ENCODE results near the gene INKA1. TPM values are rescaled to one million over a fixed set of nuclear protein-coding genes. Genes with fewer than 3 reads are reported as not detected.

INKA1 gene
- total RNA-seq, 1 experiment from 2014 or later: 1.4 TPM

DNA sequence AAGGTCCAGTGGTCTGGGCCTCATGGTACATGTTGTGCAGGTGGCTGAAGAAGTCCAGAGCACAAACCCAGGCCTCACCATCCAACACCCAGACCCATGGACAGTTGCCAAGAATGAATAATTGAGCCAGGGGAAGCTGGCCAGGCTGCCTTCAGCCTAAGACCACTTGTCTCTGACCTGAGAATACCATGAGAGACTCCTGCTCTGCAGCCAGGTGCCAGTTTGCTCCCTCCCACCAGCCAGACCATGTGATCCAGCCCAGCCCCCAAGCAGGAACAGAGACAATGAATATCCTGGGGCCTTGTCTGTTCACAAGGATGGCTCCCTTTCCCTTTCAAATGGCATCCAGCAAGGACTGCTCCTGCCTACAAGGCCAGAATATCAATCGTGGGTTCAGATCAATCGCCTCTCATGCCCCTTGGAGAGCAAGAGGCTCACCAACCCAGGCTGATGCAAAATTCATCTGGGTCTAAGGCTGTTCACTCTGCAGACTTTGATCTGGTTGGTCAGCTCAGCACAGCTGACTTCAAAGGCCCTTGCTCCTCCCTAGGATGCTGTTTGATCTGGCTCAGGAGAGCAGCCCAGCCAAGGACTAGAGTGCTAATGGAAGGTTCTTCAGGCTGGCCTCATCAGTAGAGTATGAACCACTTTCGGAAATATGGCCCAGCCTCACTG, 39.9 kb downstream of the INKA1 start:
- H3K4me3 Mint-ChIP-seq: no peak overlapping the region; a peak in 1 of 5 replicates
- no CpG with 5 or more reads among the region's 3 CpGs for WGBS (ENCODE audit: extremely low coverage, insufficient read length, low lambda C conversion rate)
- H3K27ac Mint-ChIP-seq: peak overlapping the region; percentile 61 to 76 (median 65); a peak in 5 of 7 replicates

More for the DNA sequence above, 39.9 kb downstream of the INKA1 start:
- H2BK12ac ChIP-seq (ENCODE audit: insufficient read length, low read depth, low read length): no peak overlapping the region
- H2BK120ac ChIP-seq (ENCODE audit: low read depth, low read length, poor library complexity, severe bottlenecking): no peak overlapping the region
- H2BK20ac ChIP-seq (ENCODE audit: low read depth, low read length, poor library complexity, severe bottlenecking): no peak overlapping the region
- no peak overlapping the region for H3K4me2 ChIP-seq (ENCODE audit: insufficient read depth, insufficient read length, low read length)
- no peak overlapping the region for H3T11ph ChIP-seq (ENCODE audit: low read length)
- H4K5ac ChIP-seq (ENCODE audit: insufficient read length, low read depth, low read length): no peak overlapping the region
- H3K4ac ChIP-seq (ENCODE audit: low read depth, low read length): no peak overlapping the region
- no peak overlapping the region for H3K9ac ChIP-seq (ENCODE audit: extremely low read depth, insufficient read length, low read length)
- Mint-ChIP-seq H3K4me1 (peaks cover 13 to 17% of the 10 kb centered on the region in 2 experiments), H3K36me3 (ENCODE audit: insufficient read depth in 1 of 3, low read depth in 3 of 3) (peaks cover 33 to 73% (median 68%) of the 10 kb centered on the region in 3 experiments; a peak in 6 of 7 replicates), H3K9me3 (no peaks in the 10 kb centered on the region), H3K27me3 (ENCODE audit: low read depth) (no peaks in the 10 kb centered on the region)
- no peaks in the 10 kb centered on the region for H3K27me3 ChIP-seq (ENCODE audit: insufficient read depth, low read length)
- H2BK5ac ChIP-seq (ENCODE audit: insufficient read length, low read length): no peak overlapping the region
- no peak overlapping the region for H4K91ac ChIP-seq (ENCODE audit: insufficient read length, low read depth, low read length)
- H3K18ac ChIP-seq (ENCODE audit: insufficient read length, low read depth, low read length): no peak overlapping the region
- no peak overlapping the region for H2BK15ac ChIP-seq (ENCODE audit: low read depth, low read length)
- H2AFZ ChIP-seq (ENCODE audit: low read length): no peak overlapping the region
- no peak overlapping the region for H3K56ac ChIP-seq (ENCODE audit: insufficient read length, low read depth, low read length)
- no peak overlapping the region for H3K27ac ChIP-seq (ENCODE audit: insufficient read length, low read depth, low read length)
- H4K8ac ChIP-seq (replicated peaks; ENCODE audit: insufficient read length, low read depth, low read length): no peak overlapping the region
- H2AK5ac ChIP-seq (ENCODE audit: insufficient read length, low read length): no peak overlapping the region
- DNase-seq: no peak
- no peaks in the 10 kb centered on the region for H4K20me1 ChIP-seq (ENCODE audit: control insufficient read depth, insufficient read depth, insufficient read length)
- no peaks in the 10 kb centered on the region for H3K79me1 ChIP-seq (ENCODE audit: insufficient read depth, low read depth, low read length, poor library complexity, severe bottlenecking)
- H3K79me2 ChIP-seq (ENCODE audit: insufficient read depth, low read length): no peaks in the 10 kb centered on the region
- no peak overlapping the region for H3K14ac ChIP-seq (ENCODE audit: insufficient read depth, low read length)
- H3K23me2 ChIP-seq (ENCODE audit: insufficient read length, low read depth, low read length, poor library complexity, severe bottlenecking): no peaks in the 10 kb centered on the region
- H3K4me1 ChIP-seq (ENCODE audit: insufficient read depth, low read length): no peaks in the 10 kb centered on the region
- no peaks in the 10 kb centered on the region for H3K9me3 ChIP-seq (ENCODE audit: control insufficient read depth, low read depth, low read length)
- TF ChIP-seq, protein P1, sequence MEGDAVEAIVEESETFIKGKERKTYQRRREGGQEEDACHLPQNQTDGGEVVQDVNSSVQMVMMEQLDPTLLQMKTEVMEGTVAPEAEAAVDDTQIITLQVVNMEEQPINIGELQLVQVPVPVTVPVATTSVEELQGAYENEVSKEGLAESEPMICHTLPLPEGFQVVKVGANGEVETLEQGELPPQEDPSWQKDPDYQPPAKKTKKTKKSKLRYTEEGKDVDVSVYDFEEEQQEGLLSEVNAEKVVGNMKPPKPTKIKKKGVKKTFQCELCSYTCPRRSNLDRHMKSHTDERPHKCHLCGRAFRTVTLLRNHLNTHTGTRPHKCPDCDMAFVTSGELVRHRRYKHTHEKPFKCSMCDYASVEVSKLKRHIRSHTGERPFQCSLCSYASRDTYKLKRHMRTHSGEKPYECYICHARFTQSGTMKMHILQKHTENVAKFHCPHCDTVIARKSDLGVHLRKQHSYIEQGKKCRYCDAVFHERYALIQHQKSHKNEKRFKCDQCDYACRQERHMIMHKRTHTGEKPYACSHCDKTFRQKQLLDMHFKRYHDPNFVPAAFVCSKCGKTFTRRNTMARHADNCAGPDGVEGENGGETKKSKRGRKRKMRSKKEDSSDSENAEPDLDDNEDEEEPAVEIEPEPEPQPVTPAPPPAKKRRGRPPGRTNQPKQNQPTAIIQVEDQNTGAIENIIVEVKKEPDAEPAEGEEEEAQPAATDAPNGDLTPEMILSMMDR (conservative IDR thresholded peaks at IDR 0.05): no peak
- H3K23ac ChIP-seq (ENCODE audit: insufficient read length, low read depth, low read length): no peak overlapping the region
